MCF 10A (cell line): ENCODE data around the gene NFATC1. TPM values are rescaled to one million over a fixed set of nuclear protein-coding genes. Genes with fewer than 3 reads are reported as not detected.

ENCODE experiments used
- BruUV-seq: library from RNA; stranded (reverse); fragments of 400-500 nt; replicated peaks from 2 replicates; lab custom pipeline; 2021; lab: Mats Ljungman, UMichigan
- CTCF ChIA-PET: fragments of 300-600 bp; sonication (Branson Sonifier 250); formaldehyde crosslinking; extraction: SDS; loops from one replicate; lab custom pipeline; 2021; ENCODE audit warnings: antibody characterized with exemption, inconsistent platforms; lab: Yijun Ruan, JAX
- POLR2A ChIA-PET: fragments of 300-600, 350-650 bp; sonication (Branson Sonifier 250); formaldehyde crosslinking; extraction: SDS; loops from one replicate; lab custom pipeline; 2020; ENCODE audit warnings: antibody characterized with exemption, inconsistent platforms; lab: Yijun Ruan, JAX
- DNase-seq: peaks from one replicate; pipeline ENCODE4 v3.0.0-alpha.2; 2018; ENCODE audit not compliant: unreplicated experiment
- H3K27ac Mint-ChIP-seq: one replicate; pipeline ENCODE4 v1.8.0; 2022; ENCODE audit warnings: mild to moderate bottlenecking, low read depth, mixed read lengths; ENCODE audit not compliant: unreplicated experiment
- H3K27me3 Mint-ChIP-seq: one replicate; pipeline ENCODE4 v1.8.0; 2022; ENCODE audit warnings: mixed read lengths; ENCODE audit not compliant: insufficient read depth, unreplicated experiment
- H3K36me3 Mint-ChIP-seq: one replicate; pipeline ENCODE4 v1.8.0; 2022; ENCODE audit warnings: mild to moderate bottlenecking, moderate library complexity, mixed read lengths; ENCODE audit not compliant: insufficient read depth, unreplicated experiment
- H3K4me1 Mint-ChIP-seq: one replicate; pipeline ENCODE4 v1.8.0; 2022; ENCODE audit warnings: mixed read lengths; ENCODE audit not compliant: insufficient read depth, unreplicated experiment
- H3K4me3 Mint-ChIP-seq: one replicate; pipeline ENCODE4 v1.8.0; 2022; ENCODE audit warnings: mild to moderate bottlenecking, moderate library complexity, mixed read lengths; ENCODE audit not compliant: unreplicated experiment
- H3K9me3 Mint-ChIP-seq: one replicate; pipeline ENCODE4 v1.8.0; 2022; ENCODE audit warnings: mixed read lengths; ENCODE audit not compliant: unreplicated experiment
- intact Hi-C: fragments of 100-400 bp; cut with micrococcal nuclease; formaldehyde crosslinking; loops from 2 replicates; pipeline ENCODE4 v1.14.1; 2022
- total RNA-seq: library from RNA; stranded (reverse); gene quantifications from 2 replicates; pipeline ENCODE4 v1.2.3, GENCODE V29; 2022
- TF ChIP-seq, protein P1 (sequence below): fragments of 200-600 bp; IDR thresholded peaks from one replicate; pipeline ENCODE4 v1.8.0; 2022; ENCODE audit warnings: antibody characterized with exemption, mild to moderate bottlenecking; ENCODE audit not compliant: unreplicated experiment

Gene NFATC1
- total RNA-seq, 1 experiment from 2014 or later, result 2.0 TPM

DNA sequence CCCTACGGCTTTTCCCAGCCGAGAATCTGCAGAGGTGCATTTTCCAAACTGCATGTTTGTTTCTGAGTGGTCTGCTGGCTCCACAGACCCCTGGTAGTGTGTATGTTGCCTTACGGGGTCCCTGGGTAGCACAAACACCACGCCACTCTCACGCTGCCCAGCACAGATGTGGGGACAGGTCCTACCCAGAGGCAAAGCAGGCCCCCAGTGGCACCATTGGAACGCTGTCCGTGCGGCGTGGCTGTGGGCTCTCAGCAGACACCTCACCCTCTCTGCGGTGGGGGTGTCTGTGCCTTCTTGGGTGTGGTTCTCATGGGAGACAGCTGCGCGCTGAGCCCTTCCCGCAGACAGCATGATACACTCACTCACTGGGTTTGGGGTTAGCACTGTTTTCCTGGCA, 137.4 kb downstream of the NFATC1 start:
- ChIA-PET CTCF (interaction anchor here (0.6 to 0.9 kb wide), 2 partner anchors 71 to 111 kb away, joined by 3 read pairs; no protein-coding TSS in a partner anchor), POLR2A (no interaction called here)
- BruUV-seq, result no TSS peak
- H3K27me3 Mint-ChIP-seq, result no peaks in the 10 kb centered on the region
- no peaks in the 10 kb centered on the region for H3K4me1 Mint-ChIP-seq
- no peak overlapping the region for H3K4me3 Mint-ChIP-seq
- no peak overlapping the region for H3K27ac Mint-ChIP-seq
- intact Hi-C loops, result no loop called here
- H3K9me3 Mint-ChIP-seq, result peaks cover 22% of the 10 kb centered on the region
- no peak for DNase-seq
- H3K36me3 Mint-ChIP-seq, result no peaks in the 10 kb centered on the region
- TF ChIP-seq, protein P1, sequence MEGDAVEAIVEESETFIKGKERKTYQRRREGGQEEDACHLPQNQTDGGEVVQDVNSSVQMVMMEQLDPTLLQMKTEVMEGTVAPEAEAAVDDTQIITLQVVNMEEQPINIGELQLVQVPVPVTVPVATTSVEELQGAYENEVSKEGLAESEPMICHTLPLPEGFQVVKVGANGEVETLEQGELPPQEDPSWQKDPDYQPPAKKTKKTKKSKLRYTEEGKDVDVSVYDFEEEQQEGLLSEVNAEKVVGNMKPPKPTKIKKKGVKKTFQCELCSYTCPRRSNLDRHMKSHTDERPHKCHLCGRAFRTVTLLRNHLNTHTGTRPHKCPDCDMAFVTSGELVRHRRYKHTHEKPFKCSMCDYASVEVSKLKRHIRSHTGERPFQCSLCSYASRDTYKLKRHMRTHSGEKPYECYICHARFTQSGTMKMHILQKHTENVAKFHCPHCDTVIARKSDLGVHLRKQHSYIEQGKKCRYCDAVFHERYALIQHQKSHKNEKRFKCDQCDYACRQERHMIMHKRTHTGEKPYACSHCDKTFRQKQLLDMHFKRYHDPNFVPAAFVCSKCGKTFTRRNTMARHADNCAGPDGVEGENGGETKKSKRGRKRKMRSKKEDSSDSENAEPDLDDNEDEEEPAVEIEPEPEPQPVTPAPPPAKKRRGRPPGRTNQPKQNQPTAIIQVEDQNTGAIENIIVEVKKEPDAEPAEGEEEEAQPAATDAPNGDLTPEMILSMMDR, result no peak

DNA sequence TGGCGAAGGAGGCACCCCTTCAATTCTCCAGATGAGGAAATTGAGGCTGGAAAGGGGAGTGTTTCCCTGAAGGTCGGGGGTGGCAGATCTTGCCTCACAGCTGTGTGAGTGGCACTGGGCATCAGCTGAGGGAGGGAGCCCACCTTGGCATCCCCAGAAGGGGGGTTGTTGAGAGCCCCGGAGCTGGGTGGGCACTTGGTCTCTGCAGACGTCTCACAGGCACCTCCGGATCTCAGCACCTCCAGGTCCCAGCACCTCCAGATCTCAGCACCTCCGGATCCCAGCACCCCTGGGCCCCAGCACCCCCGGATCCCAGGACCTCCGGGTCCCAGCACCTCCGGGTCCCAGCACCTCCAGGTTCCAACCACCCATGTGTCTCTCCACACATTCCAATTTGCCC, 137.9 kb downstream of the NFATC1 start:
- H3K36me3 Mint-ChIP-seq, result no peaks in the 10 kb centered on the region
- H3K27ac Mint-ChIP-seq, result no peak overlapping the region

DNA sequence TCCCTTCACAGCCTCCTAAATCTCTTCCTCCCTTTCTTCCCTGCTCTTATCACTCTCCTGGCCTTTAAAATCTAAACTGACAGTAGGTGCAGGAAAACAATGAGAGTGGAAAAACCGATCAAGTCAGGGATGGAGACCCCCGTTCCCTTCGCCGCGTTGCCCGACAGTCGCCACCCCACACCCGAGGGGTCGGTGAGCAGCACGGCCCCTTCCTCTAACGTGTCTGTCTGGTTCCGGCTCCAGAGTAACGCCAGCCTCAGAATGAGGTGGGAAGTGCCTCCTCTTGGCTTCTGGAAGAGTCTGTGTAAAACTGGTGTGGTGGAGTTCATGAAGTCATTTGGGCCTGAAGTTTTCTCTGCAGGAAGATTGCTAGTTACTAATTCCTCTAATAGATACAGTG, 138.6 kb downstream of the NFATC1 start:
- no peaks in the 10 kb centered on the region for H3K36me3 Mint-ChIP-seq
- H3K27ac Mint-ChIP-seq, result no peak overlapping the region
- CTCF ChIA-PET, result no interaction called here
- H3K9me3 Mint-ChIP-seq, result peaks cover 30% of the 10 kb centered on the region
- no peak overlapping the region for H3K4me3 Mint-ChIP-seq
- TF ChIP-seq, protein P1, result no peak
- POLR2A ChIA-PET, result no interaction called here
- BruUV-seq, result no TSS peak
- no peaks in the 10 kb centered on the region for H3K4me1 Mint-ChIP-seq
- DNase-seq, result no peak
- intact Hi-C loops, result no loop called here
- H3K27me3 Mint-ChIP-seq, result no peaks in the 10 kb centered on the region

More for the DNA sequence above, 137.9 kb downstream of the NFATC1 start:
- intact Hi-C loops, result no loop called here
- no peak overlapping the region for H3K4me3 Mint-ChIP-seq
- TF ChIP-seq, protein P1, result no peak
- no peaks in the 10 kb centered on the region for H3K27me3 Mint-ChIP-seq
- no peaks in the 10 kb centered on the region for H3K4me1 Mint-ChIP-seq
- no TSS peak for BruUV-seq
- peaks cover 23% of the 10 kb centered on the region for H3K9me3 Mint-ChIP-seq
- no peak for DNase-seq
- POLR2A ChIA-PET, result no interaction called here
- CTCF ChIA-PET, result interaction anchor here (0.9 kb wide), 1 partner anchor 111 kb away, joined by 3 read pairs; no protein-coding TSS in a partner anchor

DNA sequence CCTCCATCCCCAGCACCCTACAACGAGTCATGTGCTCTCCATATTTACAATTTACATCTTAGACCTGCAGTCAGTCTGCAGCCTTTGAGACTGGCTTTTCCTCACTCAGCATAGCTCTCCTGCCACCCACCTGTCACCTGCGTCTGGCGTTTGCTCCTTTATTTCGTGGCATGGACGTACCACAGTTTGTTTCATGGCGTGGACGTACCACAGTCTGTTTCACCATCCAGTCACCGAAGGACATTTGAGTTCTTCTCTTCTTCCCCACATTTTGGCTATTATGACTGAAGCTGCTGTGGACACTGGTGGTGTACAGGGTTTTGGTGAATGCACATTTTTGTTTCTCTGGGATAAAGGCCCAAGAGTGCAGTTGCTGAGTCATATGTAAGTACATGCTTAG, 142.0 kb downstream of the NFATC1 start:
- TF ChIP-seq, protein P1, result no peak
- Mint-ChIP-seq H3K9me3 (peaks cover 47% of the 10 kb centered on the region), H3K4me3 (no peak overlapping the region), H3K27me3 (no peaks in the 10 kb centered on the region), H3K36me3 (no peaks in the 10 kb centered on the region), H3K4me1 (no peaks in the 10 kb centered on the region), H3K27ac (no peak overlapping the region)
- intact Hi-C loops, result no loop called here
- CTCF ChIA-PET, result interaction anchor here (3.3 kb wide), 1 partner anchor 8 kb away, joined by 15 read pairs; no protein-coding TSS in a partner anchor
- POLR2A ChIA-PET, result no interaction called here
- no peak for DNase-seq
- no TSS peak for BruUV-seq
